WTC11 (cell line): ENCODE results near the gene MCUB. TPM values are rescaled to one million over a fixed set of nuclear protein-coding genes. Genes with fewer than 3 reads are reported as not detected.

Experiments used
- ATAC-seq: fragments of 200-7000 bp; cut with Tn5 transposase; 2 replicates; pipeline ENCODE4 v1.10.0; 2021; ENCODE audit warnings: mild to moderate bottlenecking, moderate library complexity
- CTCF ChIA-PET: fragments of 300-600 bp; sonication (Branson Sonifier 250); formaldehyde crosslinking; loops from one replicate; lab custom pipeline; 2021; ENCODE audit warnings: antibody characterized with exemption; lab: Charles Lee
- POLR2A ChIA-PET: fragments of 350-600 bp; sonication (Branson Sonifier 250); formaldehyde crosslinking; loops from one replicate; lab custom pipeline; 2021; ENCODE audit warnings: antibody characterized with exemption; lab: Charles Lee
- DNase-seq: peaks from one replicate; pipeline ENCODE4 v3.0.0; 2021; ENCODE audit warnings: low spot score
- H3K27ac Mint-ChIP-seq: 2 replicates; pipeline ENCODE4 v1.8.0; 2021; ENCODE audit warnings: mixed read lengths
- H3K27me3 Mint-ChIP-seq: 2 replicates; pipeline ENCODE4 v1.8.0; 2021; ENCODE audit warnings: low read depth, mild to moderate bottlenecking, moderate library complexity, mixed read lengths
- H3K36me3 Mint-ChIP-seq: 2 replicates; pipeline ENCODE4 v1.8.0; 2021; ENCODE audit warnings: mixed read lengths
- H3K4me1 Mint-ChIP-seq: 2 replicates; pipeline ENCODE4 v1.8.0; 2022; ENCODE audit warnings: mixed read lengths
- H3K4me3 Mint-ChIP-seq: 2 replicates; pipeline ENCODE4 v1.8.0; 2021; ENCODE audit warnings: mild to moderate bottlenecking, moderate library complexity, mixed read lengths
- H3K9me3 Mint-ChIP-seq: 2 replicates; pipeline ENCODE4 v1.8.0; 2021; ENCODE audit warnings: mixed read lengths
- ETV6 ChIP-seq: sonication (generic); formaldehyde crosslinking; IDR thresholded peaks from 2 replicates; pipeline ENCODE4 v1.8.1; 2022; ENCODE audit warnings: mild to moderate bottlenecking, missing genetic modification reagents
- GABPB1 ChIP-seq: sonication (generic); formaldehyde crosslinking; IDR thresholded peaks from 2 replicates; pipeline ENCODE4 v1.8.1; 2023; ENCODE audit warnings: mild to moderate bottlenecking, missing genetic modification reagents
- JAZF1 ChIP-seq: fragments of 250-450 bp; sonication (Bioruptor Pico); IDR thresholded peaks from 2 replicates; pipeline ENCODE4 v1.9.0; 2021; ENCODE audit warnings: moderate library complexity, mild to moderate bottlenecking, inconsistent platforms
- NFYB ChIP-seq: sonication (generic); formaldehyde crosslinking; conservative IDR thresholded peaks from 2 replicates; pipeline ENCODE4 v1.8.0; 2022; ENCODE audit warnings: low read depth, missing genetic modification reagents
- NR1H2 ChIP-seq: sonication (generic); formaldehyde crosslinking; IDR thresholded peaks from 2 replicates; pipeline ENCODE4 v1.9.0; 2021; ENCODE audit warnings: mild to moderate bottlenecking, moderate library complexity, missing genetic modification reagents
- OVOL2 ChIP-seq: fragments of 250-450 bp; sonication (Bioruptor Pico); IDR thresholded peaks from 2 replicates; pipeline ENCODE4 v1.9.0; 2021; ENCODE audit warnings: mild to moderate bottlenecking, borderline replicate concordance
- TEAD4 ChIP-seq: sonication (generic); formaldehyde crosslinking; IDR thresholded peaks from 2 replicates; pipeline ENCODE4 v1.8.0; 2022; ENCODE audit warnings: mild to moderate bottlenecking, missing genetic modification reagents
- ZNF121 ChIP-seq: sonication (generic); formaldehyde crosslinking; IDR thresholded peaks from 2 replicates; pipeline ENCODE4 v1.8.0; 2023; ENCODE audit warnings: missing genetic modification reagents
- total RNA-seq: library from RNA; stranded (reverse); gene quantifications from 3 replicates; pipeline ENCODE4 v1.2.3, GENCODE V29; 2021
- TF ChIP-seq, protein P1 (sequence below): fragments of 250-450 bp; sonication (Bioruptor Pico); conservative IDR thresholded peaks from 2 replicates; pipeline ENCODE4 v1.9.0; 2021; ENCODE audit warnings: mild to moderate bottlenecking
- TF ChIP-seq, protein P2 (sequence below): fragments of 250-450 bp; sonication (Bioruptor Pico); IDR thresholded peaks from 2 replicates; pipeline ENCODE4 v1.9.0; 2021; ENCODE audit warnings: mild to moderate bottlenecking, borderline replicate concordance
- TF ChIP-seq, protein P3 (sequence below): sonication (generic); formaldehyde crosslinking; IDR thresholded peaks from 2 replicates; pipeline ENCODE4 v1.8.1; 2023; ENCODE audit warnings: mild to moderate bottlenecking, missing genetic modification reagents
- TF ChIP-seq, protein P4 (sequence below): sonication (generic); formaldehyde crosslinking; IDR thresholded peaks from 2 replicates; pipeline ENCODE4 v1.8.0; 2023; ENCODE audit warnings: missing genetic modification reagents
- TF ChIP-seq, protein P5 (sequence below): sonication (generic); formaldehyde crosslinking; IDR thresholded peaks from 2 replicates; pipeline ENCODE4 v1.8.1; 2023; ENCODE audit warnings: mild to moderate bottlenecking, missing genetic modification reagents
- TF ChIP-seq, protein P6 (sequence below): sonication (generic); formaldehyde crosslinking; IDR thresholded peaks from 2 replicates; pipeline ENCODE4 v1.8.1; 2022; ENCODE audit warnings: low read depth, missing genetic modification reagents, borderline replicate concordance
- TF ChIP-seq, protein P7 (sequence below): sonication (generic); formaldehyde crosslinking; IDR thresholded peaks from 2 replicates; pipeline ENCODE4 v1.8.1; 2022; ENCODE audit warnings: mild to moderate bottlenecking, moderate library complexity, missing genetic modification reagents

MCUB gene
- total RNA-seq, 1 experiment from 2014 or later: 26.8 TPM

DNA sequence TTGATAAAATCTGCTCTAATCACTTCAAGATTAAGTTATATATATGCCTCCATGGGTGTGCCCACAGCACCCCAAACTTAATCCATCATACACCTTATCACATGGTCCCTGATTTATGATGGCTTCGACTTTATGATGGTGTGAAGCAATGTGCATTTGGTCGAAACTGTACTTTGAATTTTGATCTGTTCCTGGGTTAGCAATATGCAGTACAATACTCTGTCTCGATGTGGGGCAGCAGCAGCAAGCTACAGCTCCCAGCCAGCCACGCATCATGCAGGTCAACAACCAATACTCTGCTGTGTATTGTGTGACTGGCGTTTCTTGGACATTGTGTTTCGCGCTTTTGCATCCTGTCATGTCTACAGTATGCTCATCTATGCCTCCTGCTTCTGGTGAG lies 62.6 kb downstream of the MCUB start (continued):
- no peak for TF ChIP-seq NFYB (CRISPR knock-in tag)
- TF ChIP-seq, all 79 proteins: peak for 0

DNA sequence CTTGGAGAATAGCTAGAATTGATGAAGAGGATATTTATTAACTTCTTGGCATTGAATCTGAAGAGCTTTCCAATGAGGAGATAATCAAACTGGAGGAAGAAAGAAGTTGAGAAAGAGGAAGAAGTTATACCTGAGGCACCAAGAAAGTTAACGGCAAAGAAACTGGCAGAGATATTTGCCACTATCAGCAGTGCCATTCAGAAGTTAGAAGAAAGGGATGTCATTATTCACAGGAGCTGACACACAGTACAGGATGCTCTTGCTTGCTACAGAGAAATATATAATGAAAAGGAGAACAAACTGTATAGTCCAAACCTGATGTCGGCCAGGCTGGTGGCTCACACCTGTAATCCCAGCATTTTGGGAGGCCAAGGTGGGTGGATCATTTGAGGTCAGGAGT lies 64.5 kb downstream of the MCUB start:
- ATAC-seq (no peak), DNase-seq (no peak)
- no peaks in the 10 kb centered on the region for H3K9me3 Mint-ChIP-seq
- no peak overlapping the region for H3K4me3 Mint-ChIP-seq
- no peaks in the 10 kb centered on the region for H3K27me3 Mint-ChIP-seq
- peaks cover 4% of the 10 kb centered on the region for H3K4me1 Mint-ChIP-seq
- no peaks in the 10 kb centered on the region for H3K36me3 Mint-ChIP-seq
- no peak overlapping the region for H3K27ac Mint-ChIP-seq
- CTCF ChIA-PET: no interaction called here
- POLR2A ChIA-PET: no interaction called here
- TF ChIP-seq NR1H2 (no peak), TEAD4 (CRISPR knock-in tag) (no peak), ZNF121 (CRISPR knock-in tag) (no peak), ETV6 (no peak), JAZF1 (CRISPR knock-in tag) (no peak), OVOL2 (CRISPR knock-in tag) (no peak), GABPB1 (CRISPR knock-in tag) (no peak)
- TF ChIP-seq, protein P1, sequence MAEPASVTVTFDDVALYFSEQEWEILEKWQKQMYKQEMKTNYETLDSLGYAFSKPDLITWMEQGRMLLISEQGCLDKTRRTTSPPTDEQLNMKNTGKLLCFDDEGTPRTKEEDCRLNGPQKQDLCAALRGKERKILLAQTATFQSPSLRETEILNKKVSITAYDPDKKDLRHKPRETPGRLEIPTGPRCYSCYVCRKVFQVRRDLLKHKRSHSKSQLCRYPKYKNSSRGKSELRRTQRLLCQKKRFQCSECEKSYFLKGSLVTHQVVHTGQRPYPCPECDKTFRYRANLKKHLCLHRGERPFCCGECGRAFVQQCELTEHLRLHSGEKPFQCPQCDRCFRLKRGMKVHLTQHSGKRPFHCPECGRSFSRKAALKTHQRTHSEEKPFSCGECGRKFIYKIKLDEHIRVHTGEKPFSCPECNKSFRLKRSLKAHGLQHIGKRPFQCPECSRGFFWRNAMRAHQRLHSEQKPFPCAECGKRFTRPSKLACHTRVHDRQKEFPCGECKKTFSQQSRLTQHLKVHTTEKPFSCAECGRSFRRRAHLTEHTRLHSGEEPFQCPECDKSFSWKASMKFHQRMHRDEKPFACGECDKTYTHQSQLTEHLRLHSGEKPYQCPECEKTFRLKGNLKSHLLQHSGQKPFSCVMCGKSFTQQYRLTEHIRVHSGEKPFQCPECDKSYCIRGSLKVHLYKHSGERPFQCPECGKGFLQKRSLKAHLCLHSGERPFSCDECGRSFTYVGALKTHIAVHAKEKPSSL (CRISPR knock-in tag): no peak
- TF ChIP-seq, protein P2, sequence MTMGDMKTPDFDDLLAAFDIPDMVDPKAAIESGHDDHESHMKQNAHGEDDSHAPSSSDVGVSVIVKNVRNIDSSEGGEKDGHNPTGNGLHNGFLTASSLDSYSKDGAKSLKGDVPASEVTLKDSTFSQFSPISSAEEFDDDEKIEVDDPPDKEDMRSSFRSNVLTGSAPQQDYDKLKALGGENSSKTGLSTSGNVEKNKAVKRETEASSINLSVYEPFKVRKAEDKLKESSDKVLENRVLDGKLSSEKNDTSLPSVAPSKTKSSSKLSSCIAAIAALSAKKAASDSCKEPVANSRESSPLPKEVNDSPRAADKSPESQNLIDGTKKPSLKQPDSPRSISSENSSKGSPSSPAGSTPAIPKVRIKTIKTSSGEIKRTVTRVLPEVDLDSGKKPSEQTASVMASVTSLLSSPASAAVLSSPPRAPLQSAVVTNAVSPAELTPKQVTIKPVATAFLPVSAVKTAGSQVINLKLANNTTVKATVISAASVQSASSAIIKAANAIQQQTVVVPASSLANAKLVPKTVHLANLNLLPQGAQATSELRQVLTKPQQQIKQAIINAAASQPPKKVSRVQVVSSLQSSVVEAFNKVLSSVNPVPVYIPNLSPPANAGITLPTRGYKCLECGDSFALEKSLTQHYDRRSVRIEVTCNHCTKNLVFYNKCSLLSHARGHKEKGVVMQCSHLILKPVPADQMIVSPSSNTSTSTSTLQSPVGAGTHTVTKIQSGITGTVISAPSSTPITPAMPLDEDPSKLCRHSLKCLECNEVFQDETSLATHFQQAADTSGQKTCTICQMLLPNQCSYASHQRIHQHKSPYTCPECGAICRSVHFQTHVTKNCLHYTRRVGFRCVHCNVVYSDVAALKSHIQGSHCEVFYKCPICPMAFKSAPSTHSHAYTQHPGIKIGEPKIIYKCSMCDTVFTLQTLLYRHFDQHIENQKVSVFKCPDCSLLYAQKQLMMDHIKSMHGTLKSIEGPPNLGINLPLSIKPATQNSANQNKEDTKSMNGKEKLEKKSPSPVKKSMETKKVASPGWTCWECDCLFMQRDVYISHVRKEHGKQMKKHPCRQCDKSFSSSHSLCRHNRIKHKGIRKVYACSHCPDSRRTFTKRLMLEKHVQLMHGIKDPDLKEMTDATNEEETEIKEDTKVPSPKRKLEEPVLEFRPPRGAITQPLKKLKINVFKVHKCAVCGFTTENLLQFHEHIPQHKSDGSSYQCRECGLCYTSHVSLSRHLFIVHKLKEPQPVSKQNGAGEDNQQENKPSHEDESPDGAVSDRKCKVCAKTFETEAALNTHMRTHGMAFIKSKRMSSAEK: no peak
- TF ChIP-seq, protein P3, sequence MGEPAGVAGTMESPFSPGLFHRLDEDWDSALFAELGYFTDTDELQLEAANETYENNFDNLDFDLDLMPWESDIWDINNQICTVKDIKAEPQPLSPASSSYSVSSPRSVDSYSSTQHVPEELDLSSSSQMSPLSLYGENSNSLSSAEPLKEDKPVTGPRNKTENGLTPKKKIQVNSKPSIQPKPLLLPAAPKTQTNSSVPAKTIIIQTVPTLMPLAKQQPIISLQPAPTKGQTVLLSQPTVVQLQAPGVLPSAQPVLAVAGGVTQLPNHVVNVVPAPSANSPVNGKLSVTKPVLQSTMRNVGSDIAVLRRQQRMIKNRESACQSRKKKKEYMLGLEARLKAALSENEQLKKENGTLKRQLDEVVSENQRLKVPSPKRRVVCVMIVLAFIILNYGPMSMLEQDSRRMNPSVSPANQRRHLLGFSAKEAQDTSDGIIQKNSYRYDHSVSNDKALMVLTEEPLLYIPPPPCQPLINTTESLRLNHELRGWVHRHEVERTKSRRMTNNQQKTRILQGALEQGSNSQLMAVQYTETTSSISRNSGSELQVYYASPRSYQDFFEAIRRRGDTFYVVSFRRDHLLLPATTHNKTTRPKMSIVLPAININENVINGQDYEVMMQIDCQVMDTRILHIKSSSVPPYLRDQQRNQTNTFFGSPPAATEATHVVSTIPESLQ (CRISPR knock-in tag): no peak
- TF ChIP-seq, protein P4, sequence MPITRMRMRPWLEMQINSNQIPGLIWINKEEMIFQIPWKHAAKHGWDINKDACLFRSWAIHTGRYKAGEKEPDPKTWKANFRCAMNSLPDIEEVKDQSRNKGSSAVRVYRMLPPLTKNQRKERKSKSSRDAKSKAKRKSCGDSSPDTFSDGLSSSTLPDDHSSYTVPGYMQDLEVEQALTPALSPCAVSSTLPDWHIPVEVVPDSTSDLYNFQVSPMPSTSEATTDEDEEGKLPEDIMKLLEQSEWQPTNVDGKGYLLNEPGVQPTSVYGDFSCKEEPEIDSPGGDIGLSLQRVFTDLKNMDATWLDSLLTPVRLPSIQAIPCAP: no peak
- TF ChIP-seq, protein P5, sequence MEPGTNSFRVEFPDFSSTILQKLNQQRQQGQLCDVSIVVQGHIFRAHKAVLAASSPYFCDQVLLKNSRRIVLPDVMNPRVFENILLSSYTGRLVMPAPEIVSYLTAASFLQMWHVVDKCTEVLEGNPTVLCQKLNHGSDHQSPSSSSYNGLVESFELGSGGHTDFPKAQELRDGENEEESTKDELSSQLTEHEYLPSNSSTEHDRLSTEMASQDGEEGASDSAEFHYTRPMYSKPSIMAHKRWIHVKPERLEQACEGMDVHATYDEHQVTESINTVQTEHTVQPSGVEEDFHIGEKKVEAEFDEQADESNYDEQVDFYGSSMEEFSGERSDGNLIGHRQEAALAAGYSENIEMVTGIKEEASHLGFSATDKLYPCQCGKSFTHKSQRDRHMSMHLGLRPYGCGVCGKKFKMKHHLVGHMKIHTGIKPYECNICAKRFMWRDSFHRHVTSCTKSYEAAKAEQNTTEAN (CRISPR knock-in tag): no peak
- TF ChIP-seq, protein P6, sequence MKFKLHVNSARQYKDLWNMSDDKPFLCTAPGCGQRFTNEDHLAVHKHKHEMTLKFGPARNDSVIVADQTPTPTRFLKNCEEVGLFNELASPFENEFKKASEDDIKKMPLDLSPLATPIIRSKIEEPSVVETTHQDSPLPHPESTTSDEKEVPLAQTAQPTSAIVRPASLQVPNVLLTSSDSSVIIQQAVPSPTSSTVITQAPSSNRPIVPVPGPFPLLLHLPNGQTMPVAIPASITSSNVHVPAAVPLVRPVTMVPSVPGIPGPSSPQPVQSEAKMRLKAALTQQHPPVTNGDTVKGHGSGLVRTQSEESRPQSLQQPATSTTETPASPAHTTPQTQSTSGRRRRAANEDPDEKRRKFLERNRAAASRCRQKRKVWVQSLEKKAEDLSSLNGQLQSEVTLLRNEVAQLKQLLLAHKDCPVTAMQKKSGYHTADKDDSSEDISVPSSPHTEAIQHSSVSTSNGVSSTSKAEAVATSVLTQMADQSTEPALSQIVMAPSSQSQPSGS: no peak
- TF ChIP-seq, protein P7, sequence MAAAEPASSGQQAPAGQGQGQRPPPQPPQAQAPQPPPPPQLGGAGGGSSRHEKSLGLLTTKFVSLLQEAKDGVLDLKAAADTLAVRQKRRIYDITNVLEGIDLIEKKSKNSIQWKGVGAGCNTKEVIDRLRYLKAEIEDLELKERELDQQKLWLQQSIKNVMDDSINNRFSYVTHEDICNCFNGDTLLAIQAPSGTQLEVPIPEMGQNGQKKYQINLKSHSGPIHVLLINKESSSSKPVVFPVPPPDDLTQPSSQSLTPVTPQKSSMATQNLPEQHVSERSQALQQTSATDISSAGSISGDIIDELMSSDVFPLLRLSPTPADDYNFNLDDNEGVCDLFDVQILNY (CRISPR knock-in tag): no peak
